ENCODE measurements around the gene CAPN15. TPM values are rescaled to one million over a fixed set of nuclear protein-coding genes. Genes with fewer than 3 reads are reported as not detected.

Gene CAPN15
- polyA plus RNA-seq, 3 donors = 3.4 to 42.6 (median 3.9) TPM

DNA sequence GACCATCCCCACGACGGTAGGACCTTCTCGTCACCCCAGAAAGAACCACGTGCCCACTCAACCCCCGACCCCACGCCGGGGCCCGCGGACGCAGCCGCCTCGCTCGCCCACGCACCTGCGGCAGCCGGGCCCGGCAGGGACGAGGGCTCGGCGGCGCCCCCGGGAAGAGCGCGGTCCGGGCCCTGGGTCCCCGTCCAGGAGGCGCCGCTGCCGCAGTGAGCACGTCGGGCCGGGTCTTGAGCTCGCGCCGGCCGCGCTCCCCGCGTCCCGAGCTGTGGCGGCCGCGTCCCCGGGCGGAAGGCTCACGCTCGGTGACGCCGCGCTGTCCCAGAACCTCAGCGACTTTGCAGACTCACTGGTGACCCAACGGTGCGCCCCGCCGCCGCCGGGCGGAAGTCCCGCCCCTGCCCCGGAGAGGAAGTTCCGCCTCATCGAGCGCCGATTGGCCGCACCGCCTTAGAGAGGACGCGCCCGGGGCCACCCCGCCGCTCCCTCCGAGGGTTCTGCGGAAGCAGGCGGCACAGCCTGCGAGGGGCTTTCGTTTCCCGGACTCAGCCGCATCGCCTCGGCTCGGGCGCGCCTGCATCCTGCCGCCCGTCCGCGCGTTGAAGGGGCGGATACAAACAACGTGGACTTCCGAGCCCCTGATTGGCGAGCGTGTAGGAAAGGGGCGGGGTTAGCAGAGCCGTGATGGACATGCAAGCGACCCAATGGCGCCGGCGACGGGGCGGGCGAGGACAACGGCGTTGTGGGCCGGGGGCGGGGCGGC, 61.6 kb downstream of the CAPN15 start:
- no peaks in the 10 kb centered on the region for H3K36me3 ChIP-seq (replicated peaks in 1 of 2; ENCODE audit: control insufficient read depth in 1 of 2, insufficient read depth in 2 of 2, low read length in 2 of 2)
- WGBS (ENCODE audit: insufficient coverage) = under 1% methylated on average over 107 of the region's 107 CpGs
- peak overlapping the region; percentile 78 for H3K4me2 ChIP-seq (replicated peaks; ENCODE audit: extremely low read depth, low read length, poor library complexity, severe bottlenecking)
- H3K4me1 ChIP-seq (ENCODE audit: control insufficient read depth in 1 of 2, insufficient read depth in 2 of 2, low read length in 2 of 2) = peaks cover 53 to 57% of the 10 kb centered on the region in 2 donors
- peak overlapping the region; percentile 86 to 91 for H3K27ac ChIP-seq (ENCODE audit: low read depth in 1 of 2, low read length in 2 of 2)
- H3K79me2 ChIP-seq (ENCODE audit: insufficient read depth, low read length) = peaks cover 53% of the 10 kb centered on the region
- peaks cover 48% of the 10 kb centered on the region for H3K4me1 Mint-ChIP-seq
- peak overlapping the region; percentile 70 to 92 (median 86) for H3K4me3 ChIP-seq (replicated peaks in 1 of 3; ENCODE audit: low read depth in 2 of 3, low read length in 3 of 3)
- peaks cover 0 to 3% (median 0%) of the 10 kb centered on the region in 7 donors for H3K9me3 Mint-ChIP-seq
- peak overlapping the region; percentile 91 to 99 for H3K4me3 Mint-ChIP-seq
- TF ChIP-seq, protein P1, sequence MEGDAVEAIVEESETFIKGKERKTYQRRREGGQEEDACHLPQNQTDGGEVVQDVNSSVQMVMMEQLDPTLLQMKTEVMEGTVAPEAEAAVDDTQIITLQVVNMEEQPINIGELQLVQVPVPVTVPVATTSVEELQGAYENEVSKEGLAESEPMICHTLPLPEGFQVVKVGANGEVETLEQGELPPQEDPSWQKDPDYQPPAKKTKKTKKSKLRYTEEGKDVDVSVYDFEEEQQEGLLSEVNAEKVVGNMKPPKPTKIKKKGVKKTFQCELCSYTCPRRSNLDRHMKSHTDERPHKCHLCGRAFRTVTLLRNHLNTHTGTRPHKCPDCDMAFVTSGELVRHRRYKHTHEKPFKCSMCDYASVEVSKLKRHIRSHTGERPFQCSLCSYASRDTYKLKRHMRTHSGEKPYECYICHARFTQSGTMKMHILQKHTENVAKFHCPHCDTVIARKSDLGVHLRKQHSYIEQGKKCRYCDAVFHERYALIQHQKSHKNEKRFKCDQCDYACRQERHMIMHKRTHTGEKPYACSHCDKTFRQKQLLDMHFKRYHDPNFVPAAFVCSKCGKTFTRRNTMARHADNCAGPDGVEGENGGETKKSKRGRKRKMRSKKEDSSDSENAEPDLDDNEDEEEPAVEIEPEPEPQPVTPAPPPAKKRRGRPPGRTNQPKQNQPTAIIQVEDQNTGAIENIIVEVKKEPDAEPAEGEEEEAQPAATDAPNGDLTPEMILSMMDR (IDR thresholded peaks at IDR 0.05) = no peak
- intact Hi-C loops (cut with micrococcal nuclease) = loop anchor here (2.0 to 5.0 kb wide), 3 partner anchors 48 to 93 kb away; partner anchors contain the start of genes JMJD8 (in 2 of the 2), METTL26 (in 2 of the 2), STUB1 (in 2 of the 2) and CAPN15 (in 1 of the 2)
- H3K27me3 ChIP-seq (ENCODE audit: control insufficient read depth in 2 of 2, insufficient read depth in 2 of 2, low read length in 2 of 2) = peaks cover 0 to 7% of the 10 kb centered on the region in 2 donors
- no peaks in the 10 kb centered on the region for H3K9me3 ChIP-seq (replicated peaks in 1 of 2; ENCODE audit: control insufficient read depth in 1 of 2, insufficient read depth in 1 of 2, low read length in 2 of 2)
- peaks cover 1 to 2% of the 10 kb centered on the region in 2 donors for H3K36me3 Mint-ChIP-seq
- H2AFZ ChIP-seq (ENCODE audit: insufficient read depth, low read depth, low read length, poor library complexity, severe bottlenecking) = peak overlapping the region; percentile 86
- H4K20me1 ChIP-seq (ENCODE audit: insufficient read depth, low read length) = peaks cover 13% of the 10 kb centered on the region
- peak overlapping the region; percentile 89 for H3K9ac ChIP-seq (ENCODE audit: insufficient read depth, low read length, poor library complexity, severe bottlenecking)
- H3K27me3 Mint-ChIP-seq (ENCODE audit: low read depth in 3 of 3) = peaks cover 2 to 16% (median 12%) of the 10 kb centered on the region in 3 donors
- DNase-seq = peak; percentile 89 to 97 (median 95)
- peak overlapping the region; percentile 98 to 100 (median 99) for H3K27ac Mint-ChIP-seq

DNA sequence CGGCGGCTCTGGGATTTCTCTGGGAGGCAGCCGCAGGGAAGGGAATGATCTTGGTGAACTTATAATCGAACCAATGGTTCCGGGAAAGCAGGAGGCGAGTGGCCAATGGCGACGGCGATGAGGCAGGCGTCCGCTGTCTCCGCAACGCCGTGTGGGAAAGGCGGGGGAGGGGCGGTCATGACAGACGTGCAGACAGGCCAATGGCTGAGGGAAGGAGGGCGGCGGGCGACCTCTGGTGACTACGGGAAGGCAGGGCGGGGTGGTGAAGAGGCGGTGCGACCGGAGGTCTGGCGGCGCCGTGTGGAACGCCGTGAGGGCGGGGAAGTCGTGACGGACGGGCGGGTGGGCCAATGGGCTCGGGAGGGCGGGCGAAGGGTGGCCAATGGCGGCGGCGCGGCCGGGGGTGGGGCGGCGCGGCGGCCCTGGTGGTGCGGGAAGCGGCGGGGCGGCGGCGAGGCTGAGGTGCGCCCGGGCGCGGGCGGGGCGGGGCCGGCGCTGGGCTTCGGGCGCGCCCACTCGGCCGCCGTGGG, 62.2 kb downstream of the CAPN15 start, which contains the start of gene RAB40C:
RAB40C (plus strand) TSS at position 409 of the 530 bp plus-strand sequence. CDS start 226 bp downstream, outside the sequence.
- H3K4me3 Mint-ChIP-seq = peak within 1 kb of the TSS; percentile 91 to 99
- peaks cover 0 to 3% (median 0%) of the 10 kb centered on the region in 7 donors for H3K9me3 Mint-ChIP-seq
- Histone ChIP-seq H3K4me3 (replicated peaks in 1 of 3; ENCODE audit: low read depth in 2 of 3, low read length in 3 of 3) (peak within 1 kb of the TSS; percentile 85 to 92 (median 86)), H3K27ac (ENCODE audit: low read depth in 1 of 2, low read length in 2 of 2) (peak within 1 kb of the TSS; percentile 86 to 91), H3K9ac (ENCODE audit: insufficient read depth, low read length, poor library complexity, severe bottlenecking) (peak within 1 kb of the TSS; percentile 89), H3K27me3 (ENCODE audit: control insufficient read depth in 2 of 2, insufficient read depth in 2 of 2, low read length in 2 of 2) (peaks cover 0 to 7% of the 10 kb centered on the region in 2 donors), H3K9me3 (replicated peaks in 1 of 2; ENCODE audit: control insufficient read depth in 1 of 2, insufficient read depth in 1 of 2, low read length in 2 of 2) (no peaks in the 10 kb centered on the region), H3K36me3 (replicated peaks in 1 of 2; ENCODE audit: control insufficient read depth in 1 of 2, insufficient read depth in 2 of 2, low read length in 2 of 2) (no peaks in the 10 kb centered on the region), H3K4me1 (ENCODE audit: control insufficient read depth in 1 of 2, insufficient read depth in 2 of 2, low read length in 2 of 2) (peaks cover 58 to 63% of the 10 kb centered on the region in 2 donors), H3K4me2 (replicated peaks; ENCODE audit: extremely low read depth, low read length, poor library complexity, severe bottlenecking) (peak within 1 kb of the TSS; percentile 87), H4K20me1 (ENCODE audit: insufficient read depth, low read length) (peaks cover 19% of the 10 kb centered on the region), H2AFZ (ENCODE audit: insufficient read depth, low read depth, low read length, poor library complexity, severe bottlenecking) (peak within 1 kb of the TSS; percentile 86), H3K79me2 (ENCODE audit: insufficient read depth, low read length) (peaks cover 59% of the 10 kb centered on the region)
- WGBS (ENCODE audit: insufficient coverage) = under 1% methylated on average over 67 of the region's 67 CpGs
- H3K4me1 Mint-ChIP-seq = peaks cover 55% of the 10 kb centered on the region
- H3K27ac Mint-ChIP-seq = peak within 1 kb of the TSS; percentile 98 to 100 (median 99)
- H3K36me3 Mint-ChIP-seq = peaks cover 7 to 8% of the 10 kb centered on the region in 2 donors
- TF ChIP-seq, protein P1 (IDR thresholded peaks at IDR 0.05) = no peak
- peaks cover 3 to 15% (median 12%) of the 10 kb centered on the region in 3 donors for H3K27me3 Mint-ChIP-seq (ENCODE audit: low read depth in 3 of 3)
- DNase-seq = peak; percentile 96 to 100 (median 99)
- intact Hi-C loops (cut with micrococcal nuclease) = loop anchor here (2.0 to 5.0 kb wide), 3 partner anchors 47 to 93 kb away; partner anchors contain the start of genes JMJD8 (in 2 of the 2), METTL26 (in 2 of the 2), STUB1 (in 2 of the 2) and CAPN15 (in 1 of the 2)

All from CD14-positive monocyte (primary cell).